Activated CD4-positive, alpha-beta memory T cell treated with anti-CD3 and anti-CD28 coated beads, Interleukin-2, amount 10 ng/mL, durations not matched to agents 7 days and 5 days (primary cell): Measurements from ENCODE around the gene INF2. TPM values are rescaled to one million over a fixed set of nuclear protein-coding genes. Genes with fewer than 3 reads are reported as not detected.

ENCODE experiments used
- CTCF ChIA-PET: fragments of 350-600 bp; sonication (Branson Sonifier 250); formaldehyde crosslinking; loops from one replicate; lab custom pipeline; 2021; ENCODE audit warnings: antibody characterized with exemption, inconsistent platforms; lab: Charles Lee
- POLR2A ChIA-PET: fragments of 350-600 bp; sonication (Branson Sonifier 250); formaldehyde crosslinking; loops from one replicate; lab custom pipeline; 2021; ENCODE audit warnings: antibody characterized with exemption; lab: Charles Lee
- DNase-seq: peaks from one replicate; pipeline ENCODE4 v3.0.0-alpha.2; 2020
- H3K27ac Mint-ChIP-seq: one replicate; pipeline ENCODE4 v1.8.0; 2021; ENCODE audit warnings: mild to moderate bottlenecking, mixed read lengths
- H3K27me3 Mint-ChIP-seq: one replicate; pipeline ENCODE4 v1.8.0; 2021; ENCODE audit warnings: mixed read lengths
- H3K36me3 Mint-ChIP-seq: one replicate; pipeline ENCODE4 v1.8.0; 2021; ENCODE audit warnings: low read depth, mixed read lengths
- H3K4me1 Mint-ChIP-seq: one replicate; pipeline ENCODE4 v1.8.0; 2021; ENCODE audit warnings: mixed read lengths
- H3K4me3 Mint-ChIP-seq: one replicate; pipeline ENCODE4 v1.8.0; 2021; ENCODE audit warnings: mild to moderate bottlenecking, mixed read lengths
- H3K9me3 Mint-ChIP-seq: one replicate; pipeline ENCODE4 v1.8.0; 2021; ENCODE audit warnings: mixed read lengths
- total RNA-seq, 2 experiments: library from RNA; stranded (reverse); gene quantifications; one replicate each; pipeline ENCODE4 v1.2.3, GENCODE V29; 2021

Gene INF2
- total RNA-seq, 2 experiments from 2014 or later = 120 to 132 TPM

GRCh38 chr14:104673481-104673880 lies 15.9 kb upstream of the INF2 start:
- no peak for DNase-seq
- H3K36me3 Mint-ChIP-seq = no peaks in the 10 kb centered on the region
- no peak overlapping the region for H3K27ac Mint-ChIP-seq
- no peak overlapping the region for H3K4me3 Mint-ChIP-seq
- ChIA-PET POLR2A (no interaction called here), CTCF (no interaction called here)
- H3K27me3 Mint-ChIP-seq = peaks cover 32% of the 10 kb centered on the region
- peaks cover 24% of the 10 kb centered on the region for H3K4me1 Mint-ChIP-seq
- H3K9me3 Mint-ChIP-seq = no peaks in the 10 kb centered on the region

GRCh38 chr14:104675447-104675846 lies 14.0 kb upstream of the INF2 start:
- Mint-ChIP-seq H3K27ac (no peak overlapping the region), H3K4me1 (peaks cover 29% of the 10 kb centered on the region), H3K27me3 (peaks cover 25% of the 10 kb centered on the region), H3K9me3 (no peaks in the 10 kb centered on the region), H3K36me3 (no peaks in the 10 kb centered on the region), H3K4me3 (no peak overlapping the region)
- CTCF ChIA-PET = interaction anchor here (0.9 kb wide), 1 partner anchor 13 kb away, joined by 3 read pairs; no protein-coding TSS in a partner anchor
- DNase-seq = no peak
- POLR2A ChIA-PET = interaction anchor here (3.8 kb wide), 1 partner anchor 10 kb away, joined by 24 read pairs; no protein-coding TSS in a partner anchor

GRCh38 chr14:104676130-104676693 lies 13.2 kb upstream of the INF2 start:
- DNase-seq = no peak
- ChIA-PET POLR2A (interaction anchor here (3.8 to 5.0 kb wide), 2 partner anchors 11 to 14 kb away, joined by 24 to 26 read pairs; partner anchors contain the start of gene INF2), CTCF (interaction anchor here (0.9 kb wide), 1 partner anchor 12 kb away, joined by 3 read pairs; no protein-coding TSS in a partner anchor)
- Mint-ChIP-seq H3K9me3 (no peaks in the 10 kb centered on the region), H3K36me3 (no peaks in the 10 kb centered on the region), H3K27ac (no peak overlapping the region), H3K4me1 (peaks cover 32% of the 10 kb centered on the region), H3K4me3 (no peak overlapping the region), H3K27me3 (peaks cover 20% of the 10 kb centered on the region)

- Mint-ChIP-seq H3K27me3 (peaks cover 17% of the 10 kb centered on the region), H3K4me3 (peak overlapping the region; percentile 66), H3K36me3 (no peaks in the 10 kb centered on the region), H3K9me3 (no peaks in the 10 kb centered on the region), H3K27ac (no peak overlapping the region), H3K4me1 (peaks cover 32% of the 10 kb centered on the region)
- POLR2A ChIA-PET = interaction anchor here (1.2 to 5.0 kb wide), 5 partner anchors 10 to 75 kb away, joined by 6 to 26 read pairs (median 22); partner anchors contain the start of genes INF2 and SIVA1
- CTCF ChIA-PET = interaction anchor here (0.5 to 1.9 kb wide), 7 partner anchors 7 to 216 kb away, joined by 3 to 9 read pairs (median 4); no protein-coding TSS in a partner anchor
- no peak for DNase-seq
Measured at GRCh38 chr14:104676694-104677511, 12.5 kb upstream of the INF2 start.

GRCh38 chr14:104677512-104678332 lies 11.7 kb upstream of the INF2 start:
- peak overlapping the region; percentile 66 for H3K4me3 Mint-ChIP-seq
- H3K36me3 Mint-ChIP-seq = no peaks in the 10 kb centered on the region
- ChIA-PET CTCF (interaction anchor here (0.5 to 1.9 kb wide), 6 partner anchors 8 to 217 kb away, joined by 3 to 9 read pairs (median 4); no protein-coding TSS in a partner anchor), POLR2A (interaction anchor here (1.2 to 5.0 kb wide), 5 partner anchors 9 to 75 kb away, joined by 6 to 26 read pairs (median 22); partner anchors contain the start of genes INF2 and SIVA1)
- peaks cover 16% of the 10 kb centered on the region for H3K27me3 Mint-ChIP-seq
- peak overlapping the region; percentile 58 for H3K27ac Mint-ChIP-seq
- peaks cover 32% of the 10 kb centered on the region for H3K4me1 Mint-ChIP-seq
- DNase-seq = peak; percentile 71
- no peaks in the 10 kb centered on the region for H3K9me3 Mint-ChIP-seq

- DNase-seq = no peak
- peaks cover 32% of the 10 kb centered on the region for H3K4me1 Mint-ChIP-seq
- H3K36me3 Mint-ChIP-seq = no peaks in the 10 kb centered on the region
- no peak overlapping the region for H3K4me3 Mint-ChIP-seq
- peak overlapping the region; percentile 58 for H3K27ac Mint-ChIP-seq
- ChIA-PET POLR2A (interaction anchor here (1.2 to 5.0 kb wide), 5 partner anchors 9 to 74 kb away, joined by 6 to 26 read pairs (median 22); partner anchors contain the start of genes INF2 and SIVA1), CTCF (interaction anchor here (1.4 to 1.9 kb wide), 4 partner anchors 8 to 31 kb away, joined by 4 to 9 read pairs (median 5); no protein-coding TSS in a partner anchor)
- H3K27me3 Mint-ChIP-seq = peaks cover 16% of the 10 kb centered on the region
- no peaks in the 10 kb centered on the region for H3K9me3 Mint-ChIP-seq
Measured at GRCh38 chr14:104678346-104678745, 11.1 kb upstream of the INF2 start.

- ChIA-PET CTCF (interaction anchor here (1.5 to 1.9 kb wide), 3 partner anchors 8 to 14 kb away, joined by 4 to 9 read pairs (median 5); no protein-coding TSS in a partner anchor), POLR2A (interaction anchor here (2.2 to 5.0 kb wide), 3 partner anchors 8 to 16 kb away, joined by 18 to 26 read pairs (median 22); partner anchors contain the start of gene INF2)
- H3K9me3 Mint-ChIP-seq = no peaks in the 10 kb centered on the region
- no peaks in the 10 kb centered on the region for H3K36me3 Mint-ChIP-seq
- no peak for DNase-seq
- H3K4me1 Mint-ChIP-seq = peaks cover 27% of the 10 kb centered on the region
- H3K4me3 Mint-ChIP-seq = no peak overlapping the region
- peaks cover 12% of the 10 kb centered on the region for H3K27me3 Mint-ChIP-seq
- no peak overlapping the region for H3K27ac Mint-ChIP-seq
Measured at GRCh38 chr14:104678901-104679705, 10.3 kb upstream of the INF2 start.

GRCh38 chr14:104680056-104680805 lies 9.2 kb upstream of the INF2 start:
- no peaks in the 10 kb centered on the region for H3K36me3 Mint-ChIP-seq
- CTCF ChIA-PET = interaction anchor here (0.7 kb wide), 1 partner anchor 29 kb away, joined by 3 read pairs; no protein-coding TSS in a partner anchor
- peaks cover 30% of the 10 kb centered on the region for H3K4me1 Mint-ChIP-seq
- POLR2A ChIA-PET = interaction anchor here (5.0 kb wide), 1 partner anchor 10 kb away, joined by 26 read pairs; the partner anchor contains the start of gene INF2
- DNase-seq = no peak
- H3K9me3 Mint-ChIP-seq = no peaks in the 10 kb centered on the region
- peaks cover 8% of the 10 kb centered on the region for H3K27me3 Mint-ChIP-seq
- H3K27ac Mint-ChIP-seq = no peak overlapping the region
- H3K4me3 Mint-ChIP-seq = no peak overlapping the region

- Mint-ChIP-seq H3K9me3 (no peaks in the 10 kb centered on the region), H3K27me3 (peaks cover 4% of the 10 kb centered on the region), H3K36me3 (no peaks in the 10 kb centered on the region), H3K27ac (no peak overlapping the region), H3K4me3 (no peak overlapping the region), H3K4me1 (peaks cover 36% of the 10 kb centered on the region)
- ChIA-PET CTCF (interaction anchor here (0.7 kb wide), 1 partner anchor 28 kb away, joined by 3 read pairs; no protein-coding TSS in a partner anchor), POLR2A (interaction anchor here (1.0 to 5.0 kb wide), 2 partner anchors 9 to 14 kb away, joined by 3 to 26 read pairs; partner anchors contain the start of gene INF2)
- no peak for DNase-seq
Measured at GRCh38 chr14:104680806-104681688, 8.4 kb upstream of the INF2 start.

GRCh38 chr14:104681689-104682074 lies 7.7 kb upstream of the INF2 start:
- no peak for DNase-seq
- ChIA-PET POLR2A (interaction anchor here (1.0 kb wide), 1 partner anchor 13 kb away, joined by 3 read pairs; no protein-coding TSS in a partner anchor), CTCF (no interaction called here)
- H3K4me3 Mint-ChIP-seq = no peak overlapping the region
- H3K9me3 Mint-ChIP-seq = no peaks in the 10 kb centered on the region
- H3K27ac Mint-ChIP-seq = no peak overlapping the region
- peaks cover 3% of the 10 kb centered on the region for H3K27me3 Mint-ChIP-seq
- peaks cover 42% of the 10 kb centered on the region for H3K4me1 Mint-ChIP-seq
- H3K36me3 Mint-ChIP-seq = no peaks in the 10 kb centered on the region
